Gastroesophageal sphincter (tissue), 3 donors: ENCODE results near the gene PPP6R2.

Experiments used
- EP300 ChIP-seq: sonication (generic); formaldehyde crosslinking; IDR thresholded peaks from one replicate; pipeline ENCODE4 v1.6.1; 2017; ENCODE audit warnings: antibody characterized with exemption, mild to moderate bottlenecking
- POLR2A ChIP-seq, 2 donors: fragments of 450-650 bp; IDR thresholded peaks; one replicate each; pipeline ENCODE4 v1.6.1; 2017; ENCODE audit warnings: antibody characterized with exemption in 2 of 2, mild to moderate bottlenecking in 2 of 2, moderate library complexity in 1 of 2
- POLR2AphosphoS5 ChIP-seq: sonication (generic); formaldehyde crosslinking; IDR thresholded peaks from one replicate; pipeline ENCODE4 v1.6.1; 2017; ENCODE audit warnings: antibody characterized with exemption
- TF ChIP-seq, protein P1 (sequence below), 4 experiments: fragments of 200-600 bp in 2 of 4; fragments of 450-650 bp in 2 of 4; sonication (generic) in 1 of 4; IDR thresholded peaks; one replicate each; pipeline ENCODE4 v1.5.1; 2017 to 2019; ENCODE audit warnings: antibody characterized with exemption in 4 of 4, mild to moderate bottlenecking in 2 of 4, moderate library complexity in 2 of 4

DNA sequence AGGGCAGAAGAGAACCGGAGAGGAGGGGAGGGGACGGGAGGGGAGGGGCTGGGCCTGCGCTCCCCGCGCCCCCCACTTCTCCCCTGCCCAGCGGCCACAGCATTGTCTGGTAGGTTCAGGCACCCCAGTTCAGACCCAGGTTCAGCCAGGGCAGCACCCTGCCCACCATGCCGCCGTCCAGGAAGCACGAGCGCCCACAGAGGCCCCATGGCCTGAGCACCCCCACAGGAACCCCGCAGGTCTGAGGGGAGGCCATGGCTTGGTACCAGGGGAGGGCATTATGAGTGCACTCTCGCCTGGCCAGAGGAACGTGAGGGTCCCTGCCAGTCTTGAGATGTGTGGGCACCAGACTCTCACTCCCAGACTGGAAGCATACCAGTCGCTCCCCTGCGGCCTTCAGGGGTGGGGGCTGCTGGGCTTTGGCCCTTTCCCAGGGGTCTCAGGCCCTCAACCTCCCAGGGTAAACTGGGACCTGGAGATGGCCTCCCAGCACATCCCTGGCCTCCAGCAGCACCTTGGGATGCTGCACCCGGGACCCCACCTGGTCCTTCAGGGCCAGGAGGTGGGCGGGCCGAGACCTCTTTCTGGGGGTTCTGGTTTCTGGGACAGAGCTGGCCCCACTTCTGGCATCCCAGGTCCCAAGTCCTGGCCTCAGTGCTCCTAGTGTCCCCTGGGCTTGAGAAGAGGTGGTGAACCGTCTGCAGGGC lies 35.1 kb upstream of the PPP6R2 start:
- TF ChIP-seq, protein P1, sequence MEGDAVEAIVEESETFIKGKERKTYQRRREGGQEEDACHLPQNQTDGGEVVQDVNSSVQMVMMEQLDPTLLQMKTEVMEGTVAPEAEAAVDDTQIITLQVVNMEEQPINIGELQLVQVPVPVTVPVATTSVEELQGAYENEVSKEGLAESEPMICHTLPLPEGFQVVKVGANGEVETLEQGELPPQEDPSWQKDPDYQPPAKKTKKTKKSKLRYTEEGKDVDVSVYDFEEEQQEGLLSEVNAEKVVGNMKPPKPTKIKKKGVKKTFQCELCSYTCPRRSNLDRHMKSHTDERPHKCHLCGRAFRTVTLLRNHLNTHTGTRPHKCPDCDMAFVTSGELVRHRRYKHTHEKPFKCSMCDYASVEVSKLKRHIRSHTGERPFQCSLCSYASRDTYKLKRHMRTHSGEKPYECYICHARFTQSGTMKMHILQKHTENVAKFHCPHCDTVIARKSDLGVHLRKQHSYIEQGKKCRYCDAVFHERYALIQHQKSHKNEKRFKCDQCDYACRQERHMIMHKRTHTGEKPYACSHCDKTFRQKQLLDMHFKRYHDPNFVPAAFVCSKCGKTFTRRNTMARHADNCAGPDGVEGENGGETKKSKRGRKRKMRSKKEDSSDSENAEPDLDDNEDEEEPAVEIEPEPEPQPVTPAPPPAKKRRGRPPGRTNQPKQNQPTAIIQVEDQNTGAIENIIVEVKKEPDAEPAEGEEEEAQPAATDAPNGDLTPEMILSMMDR (IDR thresholded peaks at IDR 0.05), result no peak
- no peak for TF ChIP-seq POLR2A (IDR thresholded peaks at IDR 0.05)
- no peak for TF ChIP-seq POLR2AphosphoS5
- no peak for TF ChIP-seq EP300
